ENCODE results near the gene GVQW3.

GRCh38 chr11:76336597-76336996 is 44.5 kb upstream of the GVQW3 start:
- TF ChIP-seq CTCF (tag by site-specific recombination; IDR thresholded peaks at IDR 0.05): no peak
- TF ChIP-seq ZEB2 (tag by site-specific recombination; IDR thresholded peaks at IDR 0.05): no peak
- no peak for TF ChIP-seq ZNF274 (IDR thresholded peaks at IDR 0.05; ENCODE audit: low read length)
- TF ChIP-seq ZNF274 (tag by site-specific recombination; IDR thresholded peaks at IDR 0.05; ENCODE audit: borderline replicate concordance): no peak
- TF ChIP-seq KLF16 (tag by site-specific recombination; IDR thresholded peaks at IDR 0.05): no peak
- TF ChIP-seq ELK4 (IDR thresholded peaks at IDR 0.05; ENCODE audit: borderline replicate concordance, low read depth, low read length): no peak
- no peak for TF ChIP-seq PATZ1 (tag by site-specific recombination; IDR thresholded peaks at IDR 0.05)
- no peak for TF ChIP-seq ZBTB49 (tag by site-specific recombination; IDR thresholded peaks at IDR 0.05; ENCODE audit: low read depth)
- no peak for TF ChIP-seq ZNF785 (tag by site-specific recombination; IDR thresholded peaks at IDR 0.05)
- TF ChIP-seq ZNF366 (tag by site-specific recombination; conservative IDR thresholded peaks at IDR 0.05): no peak
- TF ChIP-seq ZNF529 (tag by site-specific recombination; IDR thresholded peaks at IDR 0.05; ENCODE audit: insufficient replicate concordance): no peak
